Measurements from ENCODE around the gene NDUFAF8. TPM values are rescaled to one million over a fixed set of nuclear protein-coding genes. Genes with fewer than 3 reads are reported as not detected.

Gene NDUFAF8
- total RNA-seq, 1 donor from 2014 or later: 58.0 TPM

DNA sequence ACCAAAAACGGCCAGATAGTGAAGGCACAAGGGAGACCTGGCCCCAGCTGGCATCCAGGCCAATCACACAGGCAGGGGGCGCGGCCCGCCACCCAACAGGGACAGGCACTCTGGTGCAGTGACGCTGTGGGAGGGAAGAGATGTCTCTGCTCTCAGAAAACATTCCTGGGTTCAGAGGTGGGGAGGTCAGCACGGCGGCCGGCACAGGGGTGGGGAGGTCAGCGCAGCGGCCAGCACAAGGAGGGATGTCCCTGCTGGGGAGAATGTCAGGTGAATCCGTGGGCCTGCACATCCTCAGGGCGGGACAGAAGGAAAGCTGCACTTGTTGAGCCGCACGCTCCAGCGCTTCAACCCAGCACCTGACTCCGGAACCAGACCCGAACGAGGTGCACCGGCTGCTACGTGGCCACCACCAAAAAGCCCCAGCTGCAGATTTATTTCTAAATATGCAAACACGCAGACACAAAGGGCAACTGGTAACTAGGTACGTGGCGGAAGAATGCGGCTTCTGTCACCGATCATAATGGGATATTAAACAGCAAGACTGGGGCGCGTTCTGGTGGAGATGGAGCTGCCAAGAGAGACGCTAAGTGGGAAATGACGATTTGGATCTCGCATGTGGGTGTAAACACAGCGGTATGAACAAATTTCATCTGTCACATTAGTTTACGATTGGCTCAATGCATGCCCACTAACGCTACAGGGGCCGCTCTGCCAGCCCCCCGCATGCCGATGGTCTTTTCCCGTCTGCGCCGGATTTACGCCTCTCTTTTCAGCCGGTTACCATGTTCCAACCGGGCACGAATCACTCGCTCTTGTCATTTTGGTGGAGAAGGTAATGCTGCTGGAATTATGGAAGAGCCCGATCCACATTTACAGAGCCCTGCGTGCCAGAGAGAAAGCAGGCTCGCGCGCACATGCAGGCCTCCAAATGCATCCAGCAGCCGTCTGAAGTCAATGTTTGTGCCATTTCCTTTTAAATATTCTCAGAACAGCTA is 40.5 kb downstream of the NDUFAF8 start:
- peak; percentile 43 for DNase-seq (ENCODE audit: missing footprints)

DNA sequence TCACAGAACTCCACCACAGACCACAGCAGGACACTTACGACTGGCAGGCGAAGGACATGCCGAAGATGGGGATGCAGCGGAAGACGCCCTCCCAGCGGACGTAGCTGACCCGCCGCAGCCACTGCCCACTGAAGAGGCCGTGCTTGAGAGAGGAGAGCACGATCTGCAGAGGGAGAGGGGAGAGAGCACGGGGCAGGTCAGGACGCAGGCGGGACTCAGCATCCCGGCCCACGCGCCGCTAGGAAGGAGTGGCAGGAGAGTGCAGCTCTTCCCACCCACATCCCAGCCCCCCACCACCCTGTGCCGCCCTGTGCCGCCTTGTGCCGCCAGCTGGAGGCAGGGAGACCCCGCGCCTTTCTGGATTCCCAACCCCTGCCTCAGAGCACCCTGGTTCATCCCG is 41.5 kb downstream of the NDUFAF8 start:
- DNase-seq (ENCODE audit: missing footprints) (peak; percentile 44), ATAC-seq (no peak)
- intact Hi-C loops (cut with DNase I): no loop called here

More for the DNA sequence above, 40.5 kb downstream of the NDUFAF8 start:
- intact Hi-C loops (cut with DNase I): no loop called here
- ATAC-seq: no peak

DNA sequence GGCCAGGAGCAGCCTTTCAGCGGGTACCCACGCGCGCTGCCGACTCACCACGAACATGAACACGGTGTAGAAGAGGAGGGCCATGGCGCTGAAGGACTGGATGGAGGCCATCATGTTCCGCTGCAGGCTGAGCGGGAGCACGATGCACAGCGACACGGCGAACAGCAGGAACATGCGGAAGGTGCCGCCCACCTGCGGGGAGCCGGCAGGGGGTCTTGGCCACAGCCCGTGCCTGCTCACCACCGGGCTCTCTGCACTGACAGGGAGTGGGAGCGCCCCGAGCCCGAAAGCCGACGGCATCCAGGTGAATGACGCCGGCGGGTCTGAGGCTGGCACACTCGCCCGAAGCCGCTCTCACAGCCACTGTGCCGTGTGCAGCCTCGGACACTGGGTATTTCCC is 43.0 kb downstream of the NDUFAF8 start:
- peak; percentile 57 for DNase-seq (ENCODE audit: missing footprints)
- no peak for ATAC-seq
- intact Hi-C loops (cut with DNase I): no loop called here

DNA sequence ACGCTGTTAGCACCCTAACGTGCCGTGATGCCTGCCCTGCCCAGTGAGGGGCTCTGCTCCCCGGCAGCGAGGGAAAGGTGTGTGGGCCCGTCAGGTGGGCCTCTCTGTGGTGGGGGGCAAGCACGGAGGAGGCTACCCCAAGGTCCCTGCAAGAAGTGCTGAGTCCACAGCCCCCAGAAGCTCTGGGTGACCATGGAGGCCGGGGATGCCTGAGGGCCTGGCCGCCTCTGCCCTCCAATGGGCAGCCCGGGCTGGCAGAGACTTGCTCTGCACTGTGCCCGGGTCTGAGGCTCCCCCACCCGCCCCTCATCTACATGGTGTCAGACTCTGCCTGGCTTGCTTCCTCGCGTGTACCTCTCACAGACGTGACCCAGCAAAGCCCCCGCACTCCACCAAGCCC is 43.8 kb downstream of the NDUFAF8 start:
- ATAC-seq (no peak), DNase-seq (ENCODE audit: missing footprints) (peak; percentile 27)
- intact Hi-C loops (cut with DNase I): no loop called here

DNA sequence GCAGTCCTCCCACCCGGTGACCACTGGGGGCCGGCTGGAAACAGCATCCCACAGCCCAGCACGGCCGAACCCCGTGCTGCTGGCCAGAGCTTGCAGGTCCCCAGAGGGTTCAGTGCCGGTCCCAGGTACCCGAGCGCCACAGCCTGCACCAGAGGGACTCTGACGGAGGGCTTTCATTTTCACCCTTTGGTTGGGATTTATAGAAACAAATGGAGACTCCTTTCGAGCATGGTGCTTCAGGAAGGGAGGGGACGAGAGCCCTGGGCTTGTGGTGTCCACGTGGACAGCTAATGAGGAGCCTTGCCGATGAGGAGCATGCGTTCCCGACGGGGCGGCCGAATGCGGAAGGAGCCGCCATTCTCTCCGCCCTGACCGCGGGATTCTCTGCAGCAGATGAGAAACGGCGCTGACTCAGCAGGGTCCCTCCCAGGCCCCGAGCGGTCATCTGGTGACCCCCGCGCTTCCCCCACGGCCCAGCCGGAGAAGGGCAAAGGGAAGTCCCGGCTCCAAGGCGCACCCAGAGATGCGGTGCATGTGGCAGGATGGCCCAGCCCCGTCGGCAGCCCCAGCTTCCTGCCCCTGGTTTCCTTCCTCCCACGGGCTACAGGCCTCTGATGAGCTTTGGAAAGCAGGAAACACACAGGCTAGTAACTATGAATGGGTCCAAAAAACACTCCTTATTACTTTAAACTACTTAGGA is 46.2 kb downstream of the NDUFAF8 start:
- DNase-seq (ENCODE audit: missing footprints) (peak; percentile 95), ATAC-seq (peak; percentile 74)
- intact Hi-C loops (cut with DNase I): no loop called here

DNA sequence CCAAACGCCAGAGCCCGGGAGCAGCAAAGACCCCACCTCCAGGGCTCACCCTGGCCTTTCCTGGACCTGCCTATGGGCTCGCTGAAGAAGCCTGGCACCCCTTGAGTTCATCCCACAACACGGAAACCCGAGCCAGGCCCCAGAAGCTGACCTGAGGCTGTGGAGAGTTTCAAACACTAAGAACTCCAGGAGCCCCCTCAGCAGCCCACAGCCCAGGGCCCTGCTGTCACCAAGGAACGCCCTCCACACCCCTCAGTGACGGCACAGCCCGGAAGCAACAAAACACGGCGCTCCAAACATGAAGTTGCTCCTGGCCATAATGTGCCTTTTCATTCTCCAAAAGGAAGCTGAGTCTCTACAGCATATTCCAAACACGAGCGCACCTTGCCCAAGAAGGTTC is 46.8 kb downstream of the NDUFAF8 start:
- DNase-seq (ENCODE audit: missing footprints): no peak
- intact Hi-C loops (cut with DNase I): no loop called here
- no peak for ATAC-seq

DNA sequence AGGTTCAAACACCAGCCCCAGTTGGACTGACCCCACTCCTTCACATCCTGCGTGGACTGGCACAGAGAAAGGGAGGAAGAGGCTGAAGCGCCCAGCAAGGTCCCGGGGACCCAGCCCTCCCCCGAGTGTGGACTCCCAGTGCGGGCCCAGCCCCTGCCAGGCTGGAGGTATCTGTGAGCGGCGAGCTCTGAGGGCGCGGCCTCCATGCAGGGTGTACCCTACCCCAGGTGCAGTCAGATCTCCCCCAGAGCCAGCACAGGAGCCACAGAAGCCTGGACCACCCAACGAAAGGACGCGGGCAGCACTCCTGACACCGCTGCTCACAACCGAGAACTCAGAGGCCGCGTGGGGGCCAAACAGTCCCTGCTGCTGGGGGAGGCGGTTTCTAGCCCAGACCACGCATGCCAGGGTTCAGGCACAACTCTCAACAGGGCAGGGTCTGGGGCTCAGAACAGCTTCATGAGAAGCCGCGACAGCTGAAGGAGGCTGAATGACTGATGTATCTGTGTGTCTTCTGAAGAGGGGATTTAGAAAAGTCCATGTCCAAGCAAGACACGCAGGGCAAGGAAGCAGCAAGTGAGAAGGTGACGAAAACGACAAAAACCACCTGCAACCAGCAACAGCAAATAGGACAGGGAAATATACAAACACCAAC is 47.5 kb downstream of the NDUFAF8 start:
- intact Hi-C loops (cut with DNase I): no loop called here
- ATAC-seq (no peak), DNase-seq (ENCODE audit: missing footprints) (peak; percentile 56)

DNA sequence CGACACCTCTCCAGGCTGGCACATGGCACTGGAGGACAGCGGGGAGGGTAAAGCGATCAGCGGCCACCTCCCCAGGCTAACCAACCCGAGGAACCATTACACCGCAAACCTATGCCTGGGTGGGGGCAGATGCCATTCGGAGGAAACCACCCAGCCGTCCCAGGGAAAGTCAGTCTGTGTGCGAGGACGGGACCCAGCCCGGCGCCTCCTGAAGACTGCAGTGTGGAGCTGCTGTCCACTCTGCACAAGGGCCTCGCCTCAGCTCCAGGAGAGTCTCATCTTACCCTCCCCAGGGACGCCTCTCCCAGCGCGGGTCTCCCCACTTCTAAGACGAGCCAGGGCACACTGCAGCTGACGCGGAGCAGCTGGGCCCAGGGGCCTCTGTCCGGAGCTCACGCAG is 48.0 kb downstream of the NDUFAF8 start:
- ATAC-seq (no peak), DNase-seq (ENCODE audit: missing footprints) (peak; percentile 62)
- intact Hi-C loops (cut with DNase I): no loop called here

DNA sequence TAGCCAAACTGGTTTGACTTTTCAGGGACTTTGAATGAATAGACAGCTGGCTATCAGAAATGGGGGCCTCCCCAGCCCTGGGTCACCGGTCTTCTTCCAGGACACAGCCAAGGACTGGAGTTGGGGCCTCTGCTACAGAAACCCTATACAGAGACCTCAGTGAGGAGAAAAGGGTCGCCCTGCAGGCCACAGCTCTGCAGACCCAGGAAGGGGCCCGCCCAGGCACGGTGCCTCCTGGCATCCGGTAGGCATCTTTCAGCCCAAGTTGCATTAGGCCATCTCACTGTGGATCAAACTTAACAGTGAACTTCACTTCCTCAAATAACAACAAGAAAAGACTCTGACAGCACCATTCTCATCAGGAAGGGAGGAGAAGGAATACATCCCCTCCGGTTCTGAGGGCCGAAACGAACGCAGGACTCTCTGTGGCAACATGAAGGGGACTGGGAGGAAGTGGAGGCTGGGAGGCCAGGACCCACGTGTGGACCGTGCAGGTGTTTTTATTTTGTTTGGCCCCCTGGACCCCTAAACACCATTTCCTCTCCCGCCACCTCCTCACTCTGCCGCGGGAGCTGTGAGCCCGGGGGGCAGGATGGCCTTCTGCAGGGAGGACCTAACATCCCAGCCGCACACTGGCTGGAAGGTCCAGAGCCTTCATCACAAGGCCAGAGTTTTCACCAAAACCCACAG is 48.8 kb downstream of the NDUFAF8 start:
- no peak for ATAC-seq
- intact Hi-C loops (cut with DNase I): no loop called here
- peak; percentile 64 for DNase-seq (ENCODE audit: missing footprints)

DNA sequence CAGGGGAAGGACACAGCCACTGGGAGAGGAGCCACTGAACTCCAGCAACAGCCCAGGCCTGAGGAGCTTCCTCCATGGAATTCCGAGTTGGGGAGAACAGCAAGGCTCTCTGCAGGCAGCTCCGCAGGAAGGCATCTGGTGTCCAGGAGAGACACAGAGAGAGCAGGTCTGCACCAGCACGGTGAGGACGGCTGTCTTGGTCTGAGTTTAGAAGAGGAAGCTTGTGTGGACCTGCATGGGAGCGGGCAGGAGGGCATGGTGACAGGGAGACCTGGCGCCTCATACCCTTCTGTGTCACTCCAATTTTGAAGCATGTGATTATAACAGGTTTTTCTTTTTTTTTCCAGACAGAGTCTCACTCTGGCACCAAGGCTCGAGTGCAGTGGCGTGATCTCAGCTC is 49.6 kb downstream of the NDUFAF8 start:
- no peak for ATAC-seq
- DNase-seq (ENCODE audit: missing footprints): peak; percentile 30
- intact Hi-C loops (cut with DNase I): no loop called here

DNA sequence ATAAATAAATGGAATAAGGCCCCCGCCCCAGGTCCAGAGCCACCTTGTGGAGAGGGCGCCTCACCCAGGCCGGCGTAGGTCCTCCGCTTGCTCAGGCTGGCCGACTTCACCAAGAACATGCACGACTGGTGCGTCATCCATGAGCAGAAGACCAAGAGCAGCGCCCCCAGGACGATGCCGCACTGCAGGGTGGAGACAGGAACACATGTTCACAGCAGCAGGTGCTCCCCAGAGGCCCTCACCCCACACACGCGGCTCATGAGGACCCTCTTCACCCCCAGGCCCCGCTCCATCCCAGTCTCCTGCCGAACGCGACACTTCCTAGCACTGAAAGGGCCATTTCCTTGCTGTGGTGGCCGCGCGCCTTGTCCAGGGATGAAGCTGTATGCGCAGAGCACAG is 50.5 kb downstream of the NDUFAF8 start:
- no peak for ATAC-seq
- peak; percentile 58 for DNase-seq (ENCODE audit: missing footprints)
- intact Hi-C loops (cut with DNase I): loop anchor here (5.0 kb wide), 1 partner anchor 32 kb away; no protein-coding TSS in a partner anchor

DNA sequence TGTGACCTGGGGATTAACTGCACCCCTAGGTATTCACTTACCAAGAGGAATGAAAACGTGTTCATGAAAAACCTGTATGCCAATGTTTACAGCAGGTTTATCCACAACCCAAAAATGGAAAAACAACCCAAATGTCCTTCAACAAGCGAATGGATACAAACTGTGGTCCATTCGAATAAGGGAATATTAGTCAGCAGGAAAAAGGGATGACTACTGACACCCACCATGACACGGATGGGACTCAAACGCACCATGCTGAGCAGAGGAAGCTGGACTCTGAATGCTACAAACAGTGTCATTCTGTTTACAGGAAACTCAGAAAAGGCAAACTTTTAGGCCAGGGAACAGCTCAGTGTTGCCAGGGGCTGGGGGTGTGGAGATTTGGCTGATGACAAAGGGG is 51.1 kb downstream of the NDUFAF8 start:
- DNase-seq (ENCODE audit: missing footprints): peak; percentile 6
- intact Hi-C loops (cut with DNase I): loop anchor here (5.0 kb wide), 1 partner anchor 33 kb away; no protein-coding TSS in a partner anchor
- no peak for ATAC-seq

Other genes starting within 250 kb of the NDUFAF8 start
- gene CHMP6, start 247.5 kb upstream of the NDUFAF8 start, total RNA-seq: 19.0 TPM
- gene BAIAP2, start 204.2 kb upstream of the NDUFAF8 start, total RNA-seq: 32.1 TPM
- gene PVALEF, start 73.8 kb upstream of the NDUFAF8 start, total RNA-seq: not detected
- 10.1 TPM for gene AATK, start 73.1 kb upstream of the NDUFAF8 start, total RNA-seq
- gene CEP131, start 16.4 kb upstream of the NDUFAF8 start, total RNA-seq: 8.9 TPM
- 11.1 TPM for gene TEPSIN, start 263 bp upstream of the NDUFAF8 start, total RNA-seq
- gene SLC38A10, start 56.0 kb downstream of the NDUFAF8 start, total RNA-seq: 44.6 TPM
- 9.9 TPM for gene BAHCC1, start 156.1 kb downstream of the NDUFAF8 start, total RNA-seq

All from Right ventricle myocardium inferior (tissue), 1 donor.